ENCODE results near the gene DPRX. TPM values are rescaled to one million over a fixed set of nuclear protein-coding genes. Genes with fewer than 3 reads are reported as not detected.

DPRX gene
- total and polyA plus RNA-seq, 5 donors, result not detected

DNA sequence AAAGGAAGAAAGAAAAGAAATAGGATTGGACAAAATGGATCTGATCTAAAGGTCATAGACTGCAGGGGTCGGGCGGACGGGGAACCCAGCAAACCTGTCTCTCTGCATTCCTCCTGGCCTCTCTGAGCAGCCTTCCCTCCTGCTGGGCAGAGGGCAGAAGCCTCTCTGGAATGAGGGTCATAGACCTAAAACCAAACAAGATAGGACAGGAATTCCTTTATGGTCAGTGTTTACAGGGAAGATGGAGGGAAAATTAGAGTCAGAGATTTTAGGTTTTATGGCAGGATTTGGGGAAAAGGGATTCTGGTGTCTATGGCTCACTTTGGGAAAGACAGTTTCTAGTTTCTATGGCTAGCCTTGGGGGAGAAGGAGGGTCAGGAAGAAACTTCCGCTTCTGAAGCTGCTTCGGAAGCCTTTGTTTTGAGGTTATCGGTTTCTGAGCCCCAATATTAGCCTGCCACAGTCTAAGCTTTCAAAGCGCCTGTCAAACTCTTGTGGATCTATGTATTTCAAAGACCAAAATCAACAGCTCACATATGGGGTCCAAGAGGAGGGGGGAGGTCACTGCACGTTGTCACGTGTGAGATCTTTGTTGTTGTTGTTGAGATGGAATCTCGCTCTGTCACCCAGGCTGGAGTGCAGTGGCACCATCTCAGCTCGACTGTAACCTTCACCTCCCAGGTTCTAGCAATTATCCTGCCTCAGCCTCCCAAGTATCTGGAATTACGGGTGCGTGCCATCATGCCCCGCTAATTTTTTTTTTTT is 18.9 kb upstream of the DPRX start:
- 59% methylated on average over 14 of the region's 14 CpGs for WGBS
- intact Hi-C loops (cut with DNase I), result no loop called here
- H3K27me3 ChIP-seq (ENCODE audit: control insufficient read depth, insufficient read depth), result no peaks in the 10 kb centered on the region
- no peak for DNase-seq
- no peaks in the 10 kb centered on the region for H3K4me1 ChIP-seq (ENCODE audit: control insufficient read depth, insufficient read depth, low read length)
- H3K4me3 ChIP-seq (ENCODE audit: low read length), result no peak overlapping the region
- H3K9me3 ChIP-seq (ENCODE audit: control insufficient read depth, low read length), result no peaks in the 10 kb centered on the region
- no peak overlapping the region for H3K27ac ChIP-seq (ENCODE audit: low read length)
- ATAC-seq, result no peak

DNA sequence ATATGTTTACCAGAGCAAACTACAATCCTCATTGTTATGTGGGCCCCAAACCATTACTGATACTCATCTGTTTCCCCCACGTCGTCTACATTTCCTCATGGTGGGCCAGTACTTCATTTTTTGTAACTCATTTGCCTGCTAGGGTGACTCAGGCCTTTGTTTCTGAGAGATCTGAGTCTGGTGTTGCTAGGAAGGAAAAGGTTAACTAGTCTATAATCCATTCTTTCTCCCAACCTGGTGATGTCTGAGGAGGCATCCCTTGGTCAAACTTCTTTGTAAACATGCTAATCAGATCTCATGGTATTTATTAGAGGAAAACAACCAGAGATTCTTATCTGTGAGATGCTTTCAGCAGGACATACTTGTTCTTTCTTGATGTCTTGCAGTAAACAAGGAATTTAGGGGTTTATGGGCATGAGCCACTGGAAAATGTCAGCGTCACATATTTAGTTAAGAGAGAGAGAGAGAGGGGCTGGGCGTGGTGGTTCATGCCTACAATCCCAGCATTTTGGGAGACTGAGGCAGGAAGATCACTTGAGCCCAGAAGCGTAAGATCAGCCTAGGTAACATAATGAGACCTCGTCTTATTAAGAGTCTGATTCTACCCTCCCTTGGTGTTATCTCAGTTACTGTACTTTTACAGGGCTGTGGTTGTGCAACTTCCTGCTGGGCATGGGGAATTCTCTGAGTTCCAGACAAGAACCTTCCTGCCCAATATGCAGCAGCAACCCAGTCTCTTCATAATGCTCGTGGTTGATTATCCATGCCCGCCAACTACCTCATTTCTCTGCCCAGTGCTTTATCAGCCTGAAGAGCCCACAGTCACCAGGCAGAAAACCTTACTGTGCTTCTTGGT is 9.7 kb upstream of the DPRX start:
- ATAC-seq, result no peak
- Histone ChIP-seq H3K27me3 (ENCODE audit: control insufficient read depth, insufficient read depth) (no peaks in the 10 kb centered on the region), H3K4me3 (ENCODE audit: low read length) (no peak overlapping the region), H3K9me3 (ENCODE audit: control insufficient read depth, low read length) (no peaks in the 10 kb centered on the region), H3K4me1 (ENCODE audit: control insufficient read depth, insufficient read depth, low read length) (no peaks in the 10 kb centered on the region), H3K27ac (ENCODE audit: low read length) (no peak overlapping the region)
- no peak for DNase-seq
- 42% methylated on average over 8 of the region's 8 CpGs for WGBS
- intact Hi-C loops (cut with DNase I), result no loop called here

DNA sequence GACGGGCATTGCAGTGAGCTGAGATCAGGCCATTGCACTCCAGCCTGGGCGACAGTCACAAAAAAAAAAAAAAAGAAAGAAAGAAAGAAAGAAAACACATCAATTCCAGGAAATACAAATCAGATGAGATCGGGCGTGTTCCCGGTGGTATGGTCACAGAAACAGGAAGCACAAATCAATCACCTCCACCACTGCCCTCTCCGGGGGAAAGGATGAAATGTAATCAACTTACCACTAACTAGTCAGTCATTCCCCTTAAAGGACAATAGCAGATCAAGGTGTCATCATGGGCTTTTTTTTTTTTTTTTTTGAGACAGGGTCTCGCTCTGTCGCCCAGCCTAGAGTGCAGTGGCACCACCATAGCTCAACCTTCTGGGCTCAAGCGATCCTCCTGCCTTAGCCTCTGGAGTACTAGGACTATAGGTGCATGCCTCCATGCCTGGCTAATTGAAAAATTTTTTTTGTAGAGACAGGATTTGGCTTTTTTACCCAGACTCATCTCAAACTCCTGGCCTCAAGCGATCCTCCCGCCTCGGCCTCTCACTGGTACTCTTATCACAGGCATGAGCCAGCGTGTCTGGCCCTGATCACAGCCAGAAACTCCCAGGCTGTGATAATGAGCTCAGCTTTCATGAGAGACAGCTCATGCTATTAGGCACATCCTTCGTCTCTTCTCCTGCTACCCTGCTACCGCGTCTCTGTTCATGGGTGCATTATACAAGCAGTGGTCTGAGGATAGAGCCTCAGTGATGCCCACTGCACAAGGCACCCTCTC is 6.8 kb upstream of the DPRX start:
- H3K27me3 ChIP-seq (ENCODE audit: control insufficient read depth, insufficient read depth), result no peaks in the 10 kb centered on the region
- DNase-seq (no peak), ATAC-seq (no peak)
- H3K4me3 ChIP-seq (ENCODE audit: low read length), result no peak overlapping the region
- intact Hi-C loops (cut with DNase I), result no loop called here
- no peaks in the 10 kb centered on the region for H3K4me1 ChIP-seq (ENCODE audit: control insufficient read depth, insufficient read depth, low read length)
- H3K9me3 ChIP-seq (ENCODE audit: control insufficient read depth, low read length), result no peaks in the 10 kb centered on the region
- no peak overlapping the region for H3K27ac ChIP-seq (ENCODE audit: low read length)
- 51% methylated on average over 16 of the region's 16 CpGs for WGBS

DNA sequence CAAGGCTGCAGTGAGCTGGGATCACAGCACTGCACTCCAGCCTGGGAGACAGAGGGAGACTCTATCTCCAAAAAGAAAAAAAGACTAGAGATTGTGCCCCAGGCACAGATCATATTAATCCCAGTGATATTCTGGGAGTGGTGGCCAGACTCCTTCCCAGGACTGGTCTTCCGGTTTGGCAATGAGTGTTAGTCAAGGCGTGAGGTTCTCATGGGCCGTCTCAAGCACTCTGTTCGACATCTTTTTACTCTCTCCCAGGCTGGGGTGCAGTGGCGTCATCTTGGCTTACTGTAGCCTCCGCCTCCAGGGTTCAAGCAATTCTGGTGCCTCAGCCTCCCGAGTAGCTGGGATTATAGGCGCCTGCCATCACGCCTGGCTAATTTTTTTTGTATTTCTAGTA is 5.3 kb upstream of the DPRX start:
- H3K27me3 ChIP-seq (ENCODE audit: control insufficient read depth, insufficient read depth), result no peaks in the 10 kb centered on the region
- ATAC-seq (no peak), DNase-seq (no peak)
- H3K4me1 ChIP-seq (ENCODE audit: control insufficient read depth, insufficient read depth, low read length), result no peaks in the 10 kb centered on the region
- no peak overlapping the region for H3K4me3 ChIP-seq (ENCODE audit: low read length)
- intact Hi-C loops (cut with DNase I), result no loop called here
- no peaks in the 10 kb centered on the region for H3K9me3 ChIP-seq (ENCODE audit: control insufficient read depth, low read length)
- WGBS, result 87% methylated on average over 9 of the region's 9 CpGs
- H3K27ac ChIP-seq (ENCODE audit: low read length), result no peak overlapping the region

DNA sequence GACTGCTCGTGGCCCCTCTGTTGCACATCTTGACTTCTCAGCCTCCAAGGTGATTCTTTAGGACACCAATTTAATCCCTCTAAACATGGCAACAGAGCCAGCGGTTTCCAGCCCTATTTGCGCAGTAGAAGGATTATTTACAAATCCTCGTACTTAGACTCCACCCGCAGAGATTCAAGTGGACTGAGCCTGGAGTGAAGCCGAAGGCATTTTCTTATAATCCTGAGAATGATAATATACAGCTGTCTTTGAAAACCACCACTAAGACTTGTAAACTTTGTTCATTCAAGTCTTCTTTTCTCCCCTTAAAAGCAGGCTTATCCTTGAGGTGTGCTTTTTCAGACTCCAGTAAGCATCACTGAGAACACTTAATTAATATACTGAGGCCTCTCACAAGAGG is 4.8 kb upstream of the DPRX start:
- 84% methylated on average over 6 of the region's 6 CpGs for WGBS
- DNase-seq (no peak), ATAC-seq (no peak)
- no peaks in the 10 kb centered on the region for H3K9me3 ChIP-seq (ENCODE audit: control insufficient read depth, low read length)
- no peak overlapping the region for H3K4me3 ChIP-seq (ENCODE audit: low read length)
- no peak overlapping the region for H3K27ac ChIP-seq (ENCODE audit: low read length)
- no peaks in the 10 kb centered on the region for H3K27me3 ChIP-seq (ENCODE audit: control insufficient read depth, insufficient read depth)
- intact Hi-C loops (cut with DNase I), result no loop called here
- no peaks in the 10 kb centered on the region for H3K4me1 ChIP-seq (ENCODE audit: control insufficient read depth, insufficient read depth, low read length)

DNA sequence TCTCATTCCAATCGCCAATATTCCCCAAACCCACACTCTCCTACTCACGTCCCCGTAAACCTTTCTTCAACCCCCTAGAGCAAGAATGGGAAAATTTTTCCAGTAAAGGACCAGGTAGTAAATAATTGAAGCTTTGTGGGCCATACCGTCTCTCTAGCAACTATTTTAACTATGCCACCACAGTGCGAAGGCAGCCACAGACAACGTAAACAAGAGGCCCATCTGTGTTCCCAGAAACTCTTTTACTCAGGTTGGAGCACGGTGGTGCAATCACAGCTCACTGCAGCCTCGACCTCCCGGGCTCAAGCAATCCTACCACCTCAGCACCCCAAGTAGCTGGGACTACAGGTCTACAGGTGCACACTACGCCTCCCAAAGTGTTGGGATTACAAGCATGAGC is 3.0 kb downstream of the DPRX start:
- 76% methylated on average over 10 of the region's 10 CpGs for WGBS
- Histone ChIP-seq H3K9me3 (ENCODE audit: control insufficient read depth, low read length) (no peaks in the 10 kb centered on the region), H3K27me3 (ENCODE audit: control insufficient read depth, insufficient read depth) (no peaks in the 10 kb centered on the region), H3K4me1 (ENCODE audit: control insufficient read depth, insufficient read depth, low read length) (no peaks in the 10 kb centered on the region), H3K4me3 (ENCODE audit: low read length) (no peak overlapping the region), H3K27ac (ENCODE audit: low read length) (no peak overlapping the region)
- DNase-seq, result no peak
- ATAC-seq, result no peak
- intact Hi-C loops (cut with DNase I), result no loop called here

DNA sequence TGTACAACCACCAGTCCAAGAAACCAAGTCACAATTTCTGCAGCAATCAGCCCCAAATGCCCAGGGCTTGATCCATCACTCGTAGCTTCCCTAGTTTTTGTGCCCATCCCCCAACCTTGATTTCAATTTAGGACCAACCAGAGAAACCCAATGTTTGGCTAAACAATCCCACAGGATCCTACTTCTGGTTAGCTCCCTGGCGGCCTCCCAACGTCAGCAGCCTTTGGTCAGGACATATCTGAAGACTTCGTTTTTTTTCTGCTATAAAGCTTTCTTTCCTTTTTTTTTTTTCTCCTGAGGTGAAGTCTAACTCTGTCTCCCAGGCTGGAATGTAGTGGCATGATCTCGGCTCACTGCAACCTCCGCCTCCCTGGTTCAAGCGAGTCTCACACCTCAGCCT is 7.7 kb downstream of the DPRX start:
- H3K27ac ChIP-seq (ENCODE audit: low read length), result no peak overlapping the region
- no peak for ATAC-seq
- 69% methylated on average over 7 of the region's 7 CpGs for WGBS

DNA sequence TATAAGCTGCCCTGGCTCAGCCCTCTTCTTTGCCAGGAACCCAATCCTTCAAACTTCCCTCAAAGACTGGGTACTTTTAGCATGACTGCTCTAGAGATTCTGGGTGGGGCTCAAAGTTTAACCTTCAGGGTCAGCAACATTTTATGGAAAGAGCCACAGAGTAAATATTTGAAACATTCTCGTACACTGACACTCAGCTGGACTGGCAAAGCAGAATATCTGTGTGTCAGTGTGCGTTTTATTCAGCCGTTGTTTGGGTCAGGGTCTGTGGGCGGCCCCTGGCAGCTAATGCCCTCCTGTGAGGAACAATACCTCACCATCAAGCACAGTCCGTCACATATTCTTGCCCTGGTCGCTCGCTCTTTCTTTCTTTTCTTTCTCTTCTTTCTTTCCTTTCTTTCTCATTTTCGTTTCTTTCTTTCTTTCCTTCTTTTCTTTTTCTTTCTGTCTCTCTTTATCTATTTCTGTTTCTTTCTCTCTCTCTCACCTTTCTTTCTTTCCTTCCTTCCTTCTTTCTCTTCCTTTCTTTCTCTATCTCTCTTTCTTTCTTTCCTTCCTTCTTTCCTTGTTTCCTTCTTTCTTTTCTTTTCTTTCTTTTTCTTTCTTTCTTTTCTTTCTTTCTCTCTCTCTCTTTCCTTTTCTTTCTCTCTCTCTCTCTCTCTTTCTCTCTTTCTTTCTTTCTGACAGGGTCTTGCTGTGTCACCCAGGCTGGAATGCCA is 10.7 kb downstream of the DPRX start:
- no peaks in the 10 kb centered on the region for H3K9me3 ChIP-seq (ENCODE audit: control insufficient read depth, low read length)
- WGBS, result 75% methylated on average over 8 of the region's 8 CpGs
- no peak overlapping the region for H3K27ac ChIP-seq (ENCODE audit: low read length)
- intact Hi-C loops (cut with DNase I), result no loop called here
- no peak for DNase-seq
- H3K4me1 ChIP-seq (ENCODE audit: control insufficient read depth, insufficient read depth, low read length), result no peaks in the 10 kb centered on the region
- no peak overlapping the region for H3K4me3 ChIP-seq (ENCODE audit: low read length)
- no peaks in the 10 kb centered on the region for H3K27me3 ChIP-seq (ENCODE audit: control insufficient read depth, insufficient read depth)
- ATAC-seq, result no peak

More for the DNA sequence above, 7.7 kb downstream of the DPRX start:
- intact Hi-C loops (cut with DNase I), result no loop called here
- no peak for DNase-seq
- Histone ChIP-seq H3K27me3 (ENCODE audit: control insufficient read depth, insufficient read depth) (no peaks in the 10 kb centered on the region), H3K4me1 (ENCODE audit: control insufficient read depth, insufficient read depth, low read length) (no peaks in the 10 kb centered on the region), H3K9me3 (ENCODE audit: control insufficient read depth, low read length) (no peaks in the 10 kb centered on the region), H3K4me3 (ENCODE audit: low read length) (no peak overlapping the region)

DNA sequence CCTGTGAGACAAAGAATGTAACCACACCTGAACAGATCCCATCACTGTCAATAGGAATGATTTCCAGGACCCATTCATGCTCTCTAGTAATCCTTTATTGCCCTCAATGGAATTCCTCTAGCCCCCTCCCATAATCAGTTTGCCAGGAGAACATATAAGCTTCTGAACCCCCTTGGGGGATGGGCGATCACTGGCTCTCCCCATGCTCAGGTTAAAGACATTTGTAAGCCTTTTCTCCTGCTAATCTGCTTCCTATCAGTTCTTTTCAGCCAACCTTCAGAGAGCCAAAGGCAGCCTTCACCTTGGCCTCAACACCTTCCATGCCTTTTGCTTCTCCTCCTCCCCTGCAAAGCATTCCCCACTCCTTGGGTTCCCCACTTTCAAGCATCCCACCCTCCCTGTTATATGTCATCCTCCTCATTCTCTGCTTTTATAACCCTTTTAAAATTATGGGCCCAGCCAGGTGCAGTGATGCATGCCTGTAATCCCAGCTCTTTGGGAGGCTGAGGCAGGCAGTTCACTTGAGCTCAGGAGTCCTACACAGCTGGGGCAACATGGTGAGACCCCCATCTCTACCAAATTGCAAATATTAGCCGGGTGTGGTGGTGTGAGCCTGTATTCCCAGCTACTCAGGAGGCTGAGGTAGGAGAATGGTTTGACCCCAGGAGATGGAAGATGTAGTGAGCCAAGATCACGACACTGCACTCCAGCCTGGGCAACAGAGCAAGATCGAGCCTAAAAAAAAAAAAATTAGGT is 12.4 kb downstream of the DPRX start:
- Histone ChIP-seq H3K4me1 (ENCODE audit: control insufficient read depth, insufficient read depth, low read length) (no peaks in the 10 kb centered on the region), H3K27me3 (ENCODE audit: control insufficient read depth, insufficient read depth) (no peaks in the 10 kb centered on the region), H3K4me3 (ENCODE audit: low read length) (no peak overlapping the region), H3K9me3 (ENCODE audit: control insufficient read depth, low read length) (no peaks in the 10 kb centered on the region), H3K27ac (ENCODE audit: low read length) (no peak overlapping the region)
- intact Hi-C loops (cut with DNase I), result no loop called here
- 81% methylated on average over 4 of the region's 4 CpGs for WGBS
- DNase-seq (no peak), ATAC-seq (no peak)

DNA sequence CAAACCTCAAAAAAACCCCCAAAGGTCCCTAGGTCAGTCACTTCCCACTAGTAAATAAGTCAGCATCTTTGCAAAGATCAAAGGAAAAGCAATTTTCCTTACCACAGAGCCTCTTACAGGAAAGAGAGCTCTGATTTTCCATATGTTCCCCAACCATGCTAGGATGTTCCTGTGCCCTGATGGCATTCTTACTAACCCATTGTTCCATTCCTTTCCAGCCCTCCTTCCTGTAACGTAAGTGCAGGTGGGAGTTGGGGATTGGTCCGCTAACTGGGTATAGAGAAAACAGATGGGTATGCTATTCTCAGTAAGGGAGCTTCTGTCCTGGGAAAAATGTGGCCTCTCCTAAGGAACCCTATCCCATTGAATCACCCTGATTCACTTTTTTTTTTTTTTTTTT is 14.3 kb downstream of the DPRX start:
- ATAC-seq (no peak), DNase-seq (no peak)
- no peak overlapping the region for H3K4me3 ChIP-seq (ENCODE audit: low read length)
- H3K27me3 ChIP-seq (ENCODE audit: control insufficient read depth, insufficient read depth), result no peaks in the 10 kb centered on the region
- intact Hi-C loops (cut with DNase I), result no loop called here
- no peaks in the 10 kb centered on the region for H3K4me1 ChIP-seq (ENCODE audit: control insufficient read depth, insufficient read depth, low read length)
- WGBS, result 75% methylated on average over 2 of the region's 2 CpGs
- no peaks in the 10 kb centered on the region for H3K9me3 ChIP-seq (ENCODE audit: control insufficient read depth, low read length)
- H3K27ac ChIP-seq (ENCODE audit: low read length), result no peak overlapping the region

Data from right cardiac atrium (tissue), 5 donors.